PC-9 (cell line): ENCODE results near the gene ATXN7L2. TPM values are rescaled to one million over a fixed set of nuclear protein-coding genes. Genes with fewer than 3 reads are reported as not detected.

Source experiments
- BruUV-seq: library from RNA; stranded (reverse); fragments of 400-500 nt; replicated peaks from 2 replicates; lab custom pipeline; 2021; lab: Mats Ljungman, UMichigan
- CTCF ChIA-PET: fragments of 300-600 bp; sonication (Branson Sonifier 250); formaldehyde crosslinking; loops from one replicate; lab custom pipeline; 2022; ENCODE audit warnings: antibody characterized with exemption; lab: Charles Lee
- POLR2A ChIA-PET: fragments of 300-600 bp; sonication (Branson Sonifier 250); formaldehyde crosslinking; loops from one replicate; lab custom pipeline; 2022; ENCODE audit warnings: antibody characterized with exemption; ENCODE audit not compliant: unreplicated experiment; lab: Charles Lee
- DNase-seq, 2 experiments: peaks; one replicate each; pipeline versions ENCODE4 v3.0.0 to v3.0.0-alpha.2; 2015 to 2022; ENCODE audit warnings: mixed read lengths in 1 of 2
- H2AFZ ChIP-seq: fragments of 200-600 bp; sonication (generic); 2 replicates; pipeline ENCODE4 v1.8.1; 2017; ENCODE audit warnings: antibody characterized with exemption
- H3F3A ChIP-seq: fragments of 200-600 bp; sonication (generic); 2 replicates; pipeline ENCODE4 v1.8.1; 2017; ENCODE audit warnings: antibody characterized with exemption, mild to moderate bottlenecking, low read depth; ENCODE audit not compliant: insufficient read depth
- H3K27ac ChIP-seq: fragments of 200-600 bp; sonication (generic); 2 replicates; pipeline ENCODE4 v1.6.1; 2016; ENCODE audit warnings: mixed run types
- H3K27me3 ChIP-seq: fragments of 200-600 bp; sonication (generic); 2 replicates; pipeline ENCODE4 v1.6.1; 2016; ENCODE audit warnings: low read depth, mixed run types; ENCODE audit not compliant: insufficient read depth
- H3K36me3 ChIP-seq: fragments of 200-600 bp; sonication (generic); 2 replicates; pipeline ENCODE4 v1.6.1; 2016; ENCODE audit warnings: low read depth, mixed run types
- H3K4me1 ChIP-seq: fragments of 200-600 bp; sonication (generic); replicated peaks from 2 replicates; pipeline ENCODE4 v1.6.1; 2016; ENCODE audit warnings: mixed run types; ENCODE audit not compliant: insufficient read depth
- H3K4me2 ChIP-seq: fragments of 200-600 bp; sonication (generic); 2 replicates; pipeline ENCODE4 v1.6.1; 2017; ENCODE audit warnings: mixed run types
- H3K4me3 ChIP-seq: fragments of 200-600 bp; sonication (generic); 2 replicates; pipeline ENCODE4 v1.6.1; 2016; ENCODE audit warnings: mixed run types
- H3K79me2 ChIP-seq: fragments of 200-600 bp; sonication (generic); 2 replicates; pipeline ENCODE4 v1.6.1; 2017; ENCODE audit warnings: low read depth, mixed run types
- H3K9me2 ChIP-seq: fragments of 200-600 bp; sonication (generic); 2 replicates; pipeline ENCODE4 v1.8.1; 2017; ENCODE audit warnings: mild to moderate bottlenecking; ENCODE audit not compliant: insufficient read depth
- H3K9me3 ChIP-seq: fragments of 200-600 bp; sonication (generic); 2 replicates; pipeline ENCODE4 v1.8.1; 2016; ENCODE audit warnings: low read depth; ENCODE audit not compliant: insufficient read depth
- H4K20me1 ChIP-seq: fragments of 200-600 bp; sonication (generic); 2 replicates; pipeline ENCODE4 v1.8.1; 2017; ENCODE audit not compliant: insufficient read depth
- EZH2 ChIP-seq: fragments of 200-600 bp; sonication (generic); IDR thresholded peaks from 2 replicates; pipeline ENCODE4 v1.8.0; 2017; ENCODE audit warnings: antibody characterized with exemption, low read depth
- intact Hi-C: fragments of 100-400 bp; cut with micrococcal nuclease; formaldehyde crosslinking; loops from one replicate; pipeline ENCODE4 v1.10.0; 2022; ENCODE audit not compliant: unreplicated experiment
- total RNA-seq: library from RNA; stranded (reverse); gene quantifications from 2 replicates; pipeline ENCODE4 v1.2.3, GENCODE V29; 2021
- TF ChIP-seq, protein P1 (sequence below): fragments of 200-600 bp; sonication (generic); conservative IDR thresholded peaks from 2 replicates; pipeline ENCODE4 v1.6.1; 2017; ENCODE audit warnings: mixed run types, antibody characterized with exemption, mild to moderate bottlenecking, moderate library complexity

ATXN7L2 gene
- total RNA-seq, 1 experiment from 2014 or later = 4.7 TPM

DNA sequence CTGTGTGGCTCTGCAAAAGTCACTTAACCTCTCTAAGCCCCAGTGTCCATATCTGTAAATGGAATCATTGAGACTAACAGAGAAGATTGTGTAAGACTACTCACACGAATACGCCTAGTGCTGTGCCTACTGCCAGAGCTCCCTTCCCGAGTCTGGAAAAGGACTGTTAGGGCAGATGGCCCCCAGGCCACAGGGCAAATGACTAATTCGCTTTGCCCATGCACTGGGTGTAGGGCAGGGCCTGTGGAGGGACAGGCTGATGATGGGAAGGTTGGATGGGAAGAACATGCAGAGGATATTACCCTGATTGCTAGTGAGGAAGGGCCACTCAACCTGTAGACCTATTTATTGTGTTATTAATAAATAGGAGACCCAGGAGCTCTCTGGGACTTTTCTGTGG, 51.8 kb downstream of the ATXN7L2 start:
- TF ChIP-seq EZH2 = no peak
- TF ChIP-seq, protein P1, sequence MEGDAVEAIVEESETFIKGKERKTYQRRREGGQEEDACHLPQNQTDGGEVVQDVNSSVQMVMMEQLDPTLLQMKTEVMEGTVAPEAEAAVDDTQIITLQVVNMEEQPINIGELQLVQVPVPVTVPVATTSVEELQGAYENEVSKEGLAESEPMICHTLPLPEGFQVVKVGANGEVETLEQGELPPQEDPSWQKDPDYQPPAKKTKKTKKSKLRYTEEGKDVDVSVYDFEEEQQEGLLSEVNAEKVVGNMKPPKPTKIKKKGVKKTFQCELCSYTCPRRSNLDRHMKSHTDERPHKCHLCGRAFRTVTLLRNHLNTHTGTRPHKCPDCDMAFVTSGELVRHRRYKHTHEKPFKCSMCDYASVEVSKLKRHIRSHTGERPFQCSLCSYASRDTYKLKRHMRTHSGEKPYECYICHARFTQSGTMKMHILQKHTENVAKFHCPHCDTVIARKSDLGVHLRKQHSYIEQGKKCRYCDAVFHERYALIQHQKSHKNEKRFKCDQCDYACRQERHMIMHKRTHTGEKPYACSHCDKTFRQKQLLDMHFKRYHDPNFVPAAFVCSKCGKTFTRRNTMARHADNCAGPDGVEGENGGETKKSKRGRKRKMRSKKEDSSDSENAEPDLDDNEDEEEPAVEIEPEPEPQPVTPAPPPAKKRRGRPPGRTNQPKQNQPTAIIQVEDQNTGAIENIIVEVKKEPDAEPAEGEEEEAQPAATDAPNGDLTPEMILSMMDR = no peak
- Histone ChIP-seq H4K20me1 (no peaks in the 10 kb centered on the region), H2AFZ (no peak overlapping the region), H3K4me1 (no peaks in the 10 kb centered on the region), H3K9me3 (no peaks in the 10 kb centered on the region), H3K36me3 (no peaks in the 10 kb centered on the region), H3K9me2 (peaks cover 4% of the 10 kb centered on the region; the same call in 1 of the 2 replicates), H3F3A (peaks cover 5% of the 10 kb centered on the region; the same call in 1 of the 2 replicates), H3K27me3 (peaks cover 14% of the 10 kb centered on the region), H3K79me2 (no peaks in the 10 kb centered on the region), H3K27ac (no peak overlapping the region), H3K4me2 (no peak overlapping the region), H3K4me3 (no peak overlapping the region)
- DNase-seq = no peak
- CTCF ChIA-PET = interaction anchor here (0.6 kb wide), 1 partner anchor 568 kb away, joined by 4 read pairs; no protein-coding TSS in a partner anchor
- POLR2A ChIA-PET = no interaction called here
- BruUV-seq = no TSS peak
- intact Hi-C loops = no loop called here

DNA sequence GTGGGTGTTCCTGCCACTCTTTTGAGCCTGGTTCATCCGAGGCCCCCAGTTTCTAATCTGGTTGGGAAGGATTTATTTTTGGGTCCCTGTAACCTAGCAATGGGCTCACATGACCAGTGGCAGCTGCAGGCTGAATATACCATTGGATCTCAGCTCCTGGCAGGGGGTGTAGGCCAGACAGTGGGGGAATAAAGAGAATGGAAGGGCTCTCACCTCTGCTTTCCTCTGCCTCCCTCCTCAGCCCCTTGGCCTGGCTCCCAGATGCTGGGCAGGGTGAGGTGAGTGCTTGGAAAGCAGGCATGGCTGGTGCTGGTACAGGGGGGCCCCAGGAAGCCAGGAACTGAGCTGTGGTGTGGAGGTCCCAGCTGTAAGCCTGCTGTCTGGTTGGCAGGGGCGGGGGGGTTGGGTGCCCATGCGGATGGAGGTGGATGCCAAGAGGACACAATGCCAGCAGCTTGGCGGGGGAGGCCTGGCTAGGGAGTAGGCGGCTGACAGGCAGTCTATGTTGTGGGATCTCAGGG, 52.3 kb downstream of the ATXN7L2 start:
- ChIA-PET POLR2A (no interaction called here), CTCF (interaction anchor here (0.6 kb wide), 1 partner anchor 567 kb away, joined by 4 read pairs; no protein-coding TSS in a partner anchor)
- H3K4me3 ChIP-seq = no peak overlapping the region
- H3K27me3 ChIP-seq = peaks cover 18% of the 10 kb centered on the region
- intact Hi-C loops = no loop called here
- no peak overlapping the region for H2AFZ ChIP-seq
- no peak overlapping the region for H3K27ac ChIP-seq
- no peaks in the 10 kb centered on the region for H3K9me3 ChIP-seq
- no peak overlapping the region for H3K4me2 ChIP-seq
- no TSS peak for BruUV-seq
- no peaks in the 10 kb centered on the region for H3K36me3 ChIP-seq
- peaks cover 5% of the 10 kb centered on the region; the same call in 1 of the 2 replicates for H3F3A ChIP-seq
- TF ChIP-seq, protein P1 = no peak
- TF ChIP-seq EZH2 = no peak
- no peaks in the 10 kb centered on the region for H3K79me2 ChIP-seq
- H3K9me2 ChIP-seq = peaks cover 4% of the 10 kb centered on the region; the same call in 1 of the 2 replicates
- H3K4me1 ChIP-seq = no peaks in the 10 kb centered on the region
- no peak for DNase-seq
- no peaks in the 10 kb centered on the region for H4K20me1 ChIP-seq

DNA sequence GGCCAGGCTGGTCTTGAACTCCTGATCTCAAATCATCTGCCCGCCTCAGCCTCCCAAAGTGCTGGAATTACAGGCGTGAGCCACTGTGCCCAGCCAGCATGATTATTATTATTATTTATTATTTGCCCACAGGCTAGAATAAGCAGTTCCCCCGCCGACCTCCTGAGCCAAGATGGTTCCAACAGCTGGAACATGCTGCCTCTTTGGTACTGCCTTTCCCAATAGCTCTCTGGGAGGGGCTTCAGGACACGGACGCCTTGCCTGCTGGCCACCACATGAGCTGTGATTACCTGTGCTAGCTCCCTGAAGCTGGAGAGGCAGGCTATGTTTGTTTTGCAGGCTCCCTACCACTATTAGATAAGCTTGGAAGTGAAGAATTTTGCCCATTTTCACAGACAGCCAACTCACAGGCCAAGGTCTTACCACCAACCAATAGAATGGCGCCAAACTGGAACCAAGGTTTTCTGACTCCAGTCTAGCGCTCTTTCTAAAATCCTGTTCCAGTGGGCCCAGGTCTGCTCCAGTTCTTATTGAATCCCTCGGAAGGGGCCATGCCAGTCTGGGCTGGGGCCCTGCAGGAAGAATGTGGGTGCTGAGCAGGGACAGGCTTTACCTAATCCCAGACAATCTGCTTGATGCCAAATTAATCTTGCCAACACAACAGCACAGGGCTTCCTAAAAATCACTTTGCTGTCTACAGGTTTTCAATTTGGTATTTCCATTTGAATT, 53.9 kb downstream of the ATXN7L2 start:
- TF ChIP-seq, protein P1 = no peak
- no peak for TF ChIP-seq EZH2
- Histone ChIP-seq H3K9me3 (no peaks in the 10 kb centered on the region), H3K4me2 (no peak overlapping the region), H3F3A (peaks cover 5% of the 10 kb centered on the region; the same call in 1 of the 2 replicates), H3K9me2 (peaks cover 4% of the 10 kb centered on the region; the same call in 1 of the 2 replicates), H3K4me3 (no peak overlapping the region), H3K27ac (no peak overlapping the region), H3K4me1 (no peaks in the 10 kb centered on the region), H3K36me3 (no peaks in the 10 kb centered on the region), H4K20me1 (no peaks in the 10 kb centered on the region), H2AFZ (no peak overlapping the region), H3K79me2 (no peaks in the 10 kb centered on the region), H3K27me3 (peaks cover 24% of the 10 kb centered on the region)
- ChIA-PET POLR2A (no interaction called here), CTCF (no interaction called here)
- BruUV-seq = no TSS peak
- no peak for DNase-seq
- intact Hi-C loops = no loop called here
